D721Med (cell line): ENCODE results near the gene CREB3L2.

Source experiments
- DNase-seq: peaks from one replicate; pipeline ENCODE4 v3.0.0; 2011; ENCODE audit warnings: low spot score; ENCODE audit not compliant: insufficient read length
- FAIRE-seq: peaks from 2 replicates; lab custom pipeline; 2011; peaks lifted over from hg19 to GRCh38; lab: Jason Lieb, UNC
- TF ChIP-seq, protein P1 (sequence below): IDR thresholded peaks from 2 replicates; pipeline ENCODE4 v1.5.1; 2012; ENCODE audit warnings: mild to moderate bottlenecking, control low read depth; ENCODE audit not compliant: insufficient read depth; ENCODE audit errors: missing control alignments

Gene CREB3L2

DNA sequence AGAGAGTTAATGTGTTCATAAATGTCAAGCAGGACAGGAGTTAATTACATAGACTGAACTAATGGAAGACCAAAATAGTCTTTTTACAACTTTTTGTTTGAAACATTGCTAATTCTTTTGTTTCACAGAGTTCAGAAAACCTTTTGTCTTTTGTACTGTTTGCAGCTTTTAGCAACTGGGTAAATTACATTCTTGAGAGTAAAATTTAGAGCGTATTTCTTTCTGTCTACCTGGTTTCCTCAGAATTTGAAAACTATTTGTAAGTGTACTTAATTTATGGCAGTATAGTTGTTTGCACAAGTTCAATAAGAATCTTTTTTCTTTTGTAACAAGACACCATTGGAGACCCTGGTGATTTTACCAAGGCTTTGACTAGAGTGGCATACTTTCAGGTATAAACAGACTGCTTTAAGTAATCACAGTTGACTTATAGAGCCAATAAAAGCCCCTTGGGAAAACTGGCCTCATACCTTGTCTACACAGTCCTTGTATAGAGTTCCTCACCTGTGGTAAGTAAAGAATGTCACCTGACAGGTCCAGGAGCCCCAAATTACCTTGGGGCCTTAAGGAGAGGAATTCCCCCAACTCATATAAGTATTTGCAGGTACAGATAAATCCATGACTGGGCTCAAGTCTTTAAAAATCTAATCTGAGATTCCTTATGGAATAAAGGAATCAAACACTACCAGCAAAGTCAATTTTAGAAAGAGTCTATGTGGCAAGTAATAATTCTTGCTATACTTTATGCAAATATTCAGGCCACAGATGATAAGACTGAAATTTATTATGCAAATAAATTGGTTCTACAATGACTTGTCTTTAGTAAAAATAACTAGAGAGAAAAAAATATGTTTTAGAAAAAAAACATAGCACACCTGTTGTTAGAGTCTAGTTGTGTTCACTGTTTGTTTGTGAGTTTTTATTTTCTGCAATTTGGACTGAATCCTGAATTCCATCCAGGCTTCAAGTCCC lies 23.6 kb upstream of the CREB3L2 start:
- TF ChIP-seq, protein P1, sequence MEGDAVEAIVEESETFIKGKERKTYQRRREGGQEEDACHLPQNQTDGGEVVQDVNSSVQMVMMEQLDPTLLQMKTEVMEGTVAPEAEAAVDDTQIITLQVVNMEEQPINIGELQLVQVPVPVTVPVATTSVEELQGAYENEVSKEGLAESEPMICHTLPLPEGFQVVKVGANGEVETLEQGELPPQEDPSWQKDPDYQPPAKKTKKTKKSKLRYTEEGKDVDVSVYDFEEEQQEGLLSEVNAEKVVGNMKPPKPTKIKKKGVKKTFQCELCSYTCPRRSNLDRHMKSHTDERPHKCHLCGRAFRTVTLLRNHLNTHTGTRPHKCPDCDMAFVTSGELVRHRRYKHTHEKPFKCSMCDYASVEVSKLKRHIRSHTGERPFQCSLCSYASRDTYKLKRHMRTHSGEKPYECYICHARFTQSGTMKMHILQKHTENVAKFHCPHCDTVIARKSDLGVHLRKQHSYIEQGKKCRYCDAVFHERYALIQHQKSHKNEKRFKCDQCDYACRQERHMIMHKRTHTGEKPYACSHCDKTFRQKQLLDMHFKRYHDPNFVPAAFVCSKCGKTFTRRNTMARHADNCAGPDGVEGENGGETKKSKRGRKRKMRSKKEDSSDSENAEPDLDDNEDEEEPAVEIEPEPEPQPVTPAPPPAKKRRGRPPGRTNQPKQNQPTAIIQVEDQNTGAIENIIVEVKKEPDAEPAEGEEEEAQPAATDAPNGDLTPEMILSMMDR = no peak
- DNase-seq (no peak), FAIRE-seq (no peak)

DNA sequence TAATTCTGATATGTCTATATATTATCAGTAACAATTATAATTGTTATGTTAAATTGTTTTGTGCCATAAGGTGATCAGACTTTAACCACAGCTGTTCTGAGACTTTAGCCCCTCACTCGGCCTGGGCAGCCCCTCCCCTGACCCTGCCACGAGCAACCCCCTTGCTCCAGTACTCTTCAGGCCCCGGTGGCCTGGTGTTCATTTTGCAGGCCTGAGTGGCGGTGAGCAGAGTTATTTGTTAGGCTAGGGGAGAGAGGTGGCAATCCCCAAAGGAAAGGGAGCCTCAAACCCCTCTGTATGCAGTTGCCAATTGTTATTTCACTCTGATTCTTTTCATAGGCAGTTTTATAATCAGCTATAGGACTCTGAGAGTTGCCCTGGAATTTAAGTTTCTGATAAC lies 22.9 kb upstream of the CREB3L2 start:
- no peak for FAIRE-seq
- TF ChIP-seq, protein P1 = no peak
- no peak for DNase-seq

DNA sequence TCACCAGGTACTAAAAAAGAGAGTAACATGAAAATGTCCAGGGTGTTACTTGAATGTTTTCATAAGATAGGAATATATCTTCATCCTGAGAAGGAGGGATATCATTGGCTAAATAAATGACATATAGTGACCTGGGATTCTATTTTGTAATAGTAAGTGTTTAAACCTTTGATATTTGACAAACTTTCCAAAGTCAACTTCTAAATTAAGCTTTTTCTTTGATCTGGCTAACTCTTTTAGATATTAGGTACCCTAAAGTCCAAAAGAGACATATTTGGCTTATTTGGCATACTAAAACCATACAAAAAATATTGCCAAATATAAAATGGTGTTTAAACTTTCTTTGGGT lies 22.4 kb upstream of the CREB3L2 start:
- DNase-seq (no peak), FAIRE-seq (no peak)
- TF ChIP-seq, protein P1 = no peak

DNA sequence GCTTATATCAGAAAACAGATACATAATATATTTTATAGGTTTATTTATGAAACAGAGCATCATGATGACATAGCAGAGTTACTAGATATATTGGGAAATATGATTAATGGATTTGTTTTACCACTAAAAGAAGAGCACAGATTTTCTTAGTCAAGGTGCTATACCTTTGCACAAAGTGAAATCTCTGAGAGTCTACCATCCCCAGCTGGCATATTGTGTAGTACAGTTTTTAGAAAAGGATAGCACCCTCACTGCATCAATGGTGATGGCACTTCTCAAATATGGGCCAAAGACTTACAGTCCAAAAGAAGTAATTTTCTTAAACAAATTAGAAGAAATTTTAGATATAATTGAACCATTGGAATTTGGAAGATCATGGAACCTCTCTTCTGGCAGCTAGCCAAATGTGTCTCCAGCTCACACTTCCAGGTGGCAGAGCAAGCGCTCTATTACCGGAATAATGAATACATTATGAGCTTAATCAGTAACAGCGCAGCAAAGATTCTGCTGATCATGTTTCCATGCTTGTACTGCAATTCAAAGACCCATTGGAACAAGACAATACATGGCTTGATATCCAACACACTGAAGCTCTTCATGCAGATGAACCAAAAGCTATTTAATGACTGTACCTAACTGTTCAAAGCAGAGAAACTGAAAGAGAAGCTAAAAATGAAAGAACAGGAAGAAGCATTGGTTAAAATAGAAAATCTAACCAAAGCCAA lies 21.9 kb upstream of the CREB3L2 start:
- DNase-seq (no peak), FAIRE-seq (no peak)
- TF ChIP-seq, protein P1 = no peak

DNA sequence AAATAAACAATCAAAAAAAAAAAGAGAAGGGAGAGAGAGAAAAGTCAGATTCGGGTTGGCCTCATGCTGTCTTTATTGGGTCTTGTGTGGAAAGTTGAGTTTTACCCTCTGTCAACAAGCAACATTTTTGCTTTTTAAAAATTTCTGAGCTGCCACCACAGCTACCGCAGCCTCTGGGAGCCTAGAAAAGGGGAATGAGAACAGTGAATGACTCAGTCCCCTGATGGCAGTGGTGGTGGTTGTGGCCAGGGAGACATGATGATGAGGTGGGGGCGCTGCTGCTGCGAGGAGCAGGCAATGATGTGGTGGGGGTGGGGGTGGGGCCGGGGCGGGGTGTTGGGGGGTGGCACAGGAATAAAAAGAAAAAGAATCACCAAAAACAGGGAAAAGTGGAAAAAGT lies 20.0 kb upstream of the CREB3L2 start:
- TF ChIP-seq, protein P1 = no peak
- FAIRE-seq (no peak), DNase-seq (no peak)

DNA sequence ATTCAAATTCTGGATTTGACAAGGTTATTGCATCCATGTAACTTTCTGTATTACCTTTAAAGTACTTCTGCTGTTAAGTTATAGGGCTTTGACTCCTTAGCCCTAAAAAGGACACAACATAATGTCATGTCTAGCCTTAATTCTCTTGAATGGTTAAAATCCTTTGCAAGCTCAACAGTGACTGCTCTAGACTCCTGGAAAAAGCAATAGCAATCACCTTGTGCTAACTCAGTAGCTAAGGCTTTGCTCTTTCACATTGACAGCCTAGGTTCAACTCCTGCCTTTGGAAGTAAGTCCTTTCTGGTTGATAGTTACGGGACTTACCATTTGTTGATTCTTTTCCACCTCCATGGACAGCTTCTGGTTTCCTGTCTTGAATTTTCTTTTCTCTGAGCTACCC lies 16.1 kb upstream of the CREB3L2 start:
- FAIRE-seq (no peak), DNase-seq (no peak)
- TF ChIP-seq, protein P1 = no peak
